ENCODE measurements around the gene CCDC87. TPM values are rescaled to one million over a fixed set of nuclear protein-coding genes. Genes with fewer than 3 reads are reported as not detected.

The CCDC87 gene
- total and polyA plus RNA-seq, 2 of the 8 experiments (the other 6 are each of a cell fraction or from before 2014, with no cell fraction given) = 0.32 to 0.99 TPM

DNA sequence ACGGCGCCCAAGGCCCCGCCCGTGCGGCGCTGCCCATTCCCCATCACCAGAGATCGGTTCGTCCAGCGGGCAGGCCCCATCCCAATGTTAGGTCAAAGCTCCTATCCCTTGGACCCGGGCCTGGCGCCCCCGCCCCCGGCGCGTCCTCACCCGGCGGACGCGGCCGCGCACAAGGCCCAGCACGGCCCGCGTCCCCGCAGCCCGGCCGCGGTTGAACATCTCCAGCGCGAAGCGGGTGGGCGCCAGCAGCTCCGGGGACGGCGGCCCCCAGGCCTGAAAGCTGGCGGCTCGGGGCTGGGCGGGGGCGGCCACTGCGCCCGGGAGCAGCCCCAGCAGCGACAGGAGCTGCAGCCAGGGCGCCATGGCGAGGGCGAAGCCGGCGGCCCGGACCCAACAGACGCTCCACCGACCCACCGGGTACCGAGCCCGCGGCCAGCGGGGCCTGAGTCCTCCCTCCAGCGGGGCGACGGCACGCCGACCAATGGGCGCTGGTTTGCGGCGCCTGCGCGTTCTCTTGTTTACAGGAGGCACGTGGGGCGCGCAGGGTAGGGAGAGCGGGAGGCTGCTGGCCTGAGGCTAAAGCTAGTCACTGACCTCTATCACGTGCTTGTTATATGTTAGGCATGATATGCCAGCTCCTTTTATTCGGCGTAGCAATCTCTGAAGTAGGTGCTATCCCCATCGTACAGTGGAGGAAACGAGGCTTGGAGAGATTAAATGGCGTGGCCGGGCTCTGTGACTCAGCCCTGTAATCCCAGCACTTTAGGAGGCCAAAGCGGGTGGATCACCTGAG, 24.5 kb downstream of the CCDC87 start, which contains the start of gene CTSF (continued):
- TF ChIP-seq, protein P1, sequence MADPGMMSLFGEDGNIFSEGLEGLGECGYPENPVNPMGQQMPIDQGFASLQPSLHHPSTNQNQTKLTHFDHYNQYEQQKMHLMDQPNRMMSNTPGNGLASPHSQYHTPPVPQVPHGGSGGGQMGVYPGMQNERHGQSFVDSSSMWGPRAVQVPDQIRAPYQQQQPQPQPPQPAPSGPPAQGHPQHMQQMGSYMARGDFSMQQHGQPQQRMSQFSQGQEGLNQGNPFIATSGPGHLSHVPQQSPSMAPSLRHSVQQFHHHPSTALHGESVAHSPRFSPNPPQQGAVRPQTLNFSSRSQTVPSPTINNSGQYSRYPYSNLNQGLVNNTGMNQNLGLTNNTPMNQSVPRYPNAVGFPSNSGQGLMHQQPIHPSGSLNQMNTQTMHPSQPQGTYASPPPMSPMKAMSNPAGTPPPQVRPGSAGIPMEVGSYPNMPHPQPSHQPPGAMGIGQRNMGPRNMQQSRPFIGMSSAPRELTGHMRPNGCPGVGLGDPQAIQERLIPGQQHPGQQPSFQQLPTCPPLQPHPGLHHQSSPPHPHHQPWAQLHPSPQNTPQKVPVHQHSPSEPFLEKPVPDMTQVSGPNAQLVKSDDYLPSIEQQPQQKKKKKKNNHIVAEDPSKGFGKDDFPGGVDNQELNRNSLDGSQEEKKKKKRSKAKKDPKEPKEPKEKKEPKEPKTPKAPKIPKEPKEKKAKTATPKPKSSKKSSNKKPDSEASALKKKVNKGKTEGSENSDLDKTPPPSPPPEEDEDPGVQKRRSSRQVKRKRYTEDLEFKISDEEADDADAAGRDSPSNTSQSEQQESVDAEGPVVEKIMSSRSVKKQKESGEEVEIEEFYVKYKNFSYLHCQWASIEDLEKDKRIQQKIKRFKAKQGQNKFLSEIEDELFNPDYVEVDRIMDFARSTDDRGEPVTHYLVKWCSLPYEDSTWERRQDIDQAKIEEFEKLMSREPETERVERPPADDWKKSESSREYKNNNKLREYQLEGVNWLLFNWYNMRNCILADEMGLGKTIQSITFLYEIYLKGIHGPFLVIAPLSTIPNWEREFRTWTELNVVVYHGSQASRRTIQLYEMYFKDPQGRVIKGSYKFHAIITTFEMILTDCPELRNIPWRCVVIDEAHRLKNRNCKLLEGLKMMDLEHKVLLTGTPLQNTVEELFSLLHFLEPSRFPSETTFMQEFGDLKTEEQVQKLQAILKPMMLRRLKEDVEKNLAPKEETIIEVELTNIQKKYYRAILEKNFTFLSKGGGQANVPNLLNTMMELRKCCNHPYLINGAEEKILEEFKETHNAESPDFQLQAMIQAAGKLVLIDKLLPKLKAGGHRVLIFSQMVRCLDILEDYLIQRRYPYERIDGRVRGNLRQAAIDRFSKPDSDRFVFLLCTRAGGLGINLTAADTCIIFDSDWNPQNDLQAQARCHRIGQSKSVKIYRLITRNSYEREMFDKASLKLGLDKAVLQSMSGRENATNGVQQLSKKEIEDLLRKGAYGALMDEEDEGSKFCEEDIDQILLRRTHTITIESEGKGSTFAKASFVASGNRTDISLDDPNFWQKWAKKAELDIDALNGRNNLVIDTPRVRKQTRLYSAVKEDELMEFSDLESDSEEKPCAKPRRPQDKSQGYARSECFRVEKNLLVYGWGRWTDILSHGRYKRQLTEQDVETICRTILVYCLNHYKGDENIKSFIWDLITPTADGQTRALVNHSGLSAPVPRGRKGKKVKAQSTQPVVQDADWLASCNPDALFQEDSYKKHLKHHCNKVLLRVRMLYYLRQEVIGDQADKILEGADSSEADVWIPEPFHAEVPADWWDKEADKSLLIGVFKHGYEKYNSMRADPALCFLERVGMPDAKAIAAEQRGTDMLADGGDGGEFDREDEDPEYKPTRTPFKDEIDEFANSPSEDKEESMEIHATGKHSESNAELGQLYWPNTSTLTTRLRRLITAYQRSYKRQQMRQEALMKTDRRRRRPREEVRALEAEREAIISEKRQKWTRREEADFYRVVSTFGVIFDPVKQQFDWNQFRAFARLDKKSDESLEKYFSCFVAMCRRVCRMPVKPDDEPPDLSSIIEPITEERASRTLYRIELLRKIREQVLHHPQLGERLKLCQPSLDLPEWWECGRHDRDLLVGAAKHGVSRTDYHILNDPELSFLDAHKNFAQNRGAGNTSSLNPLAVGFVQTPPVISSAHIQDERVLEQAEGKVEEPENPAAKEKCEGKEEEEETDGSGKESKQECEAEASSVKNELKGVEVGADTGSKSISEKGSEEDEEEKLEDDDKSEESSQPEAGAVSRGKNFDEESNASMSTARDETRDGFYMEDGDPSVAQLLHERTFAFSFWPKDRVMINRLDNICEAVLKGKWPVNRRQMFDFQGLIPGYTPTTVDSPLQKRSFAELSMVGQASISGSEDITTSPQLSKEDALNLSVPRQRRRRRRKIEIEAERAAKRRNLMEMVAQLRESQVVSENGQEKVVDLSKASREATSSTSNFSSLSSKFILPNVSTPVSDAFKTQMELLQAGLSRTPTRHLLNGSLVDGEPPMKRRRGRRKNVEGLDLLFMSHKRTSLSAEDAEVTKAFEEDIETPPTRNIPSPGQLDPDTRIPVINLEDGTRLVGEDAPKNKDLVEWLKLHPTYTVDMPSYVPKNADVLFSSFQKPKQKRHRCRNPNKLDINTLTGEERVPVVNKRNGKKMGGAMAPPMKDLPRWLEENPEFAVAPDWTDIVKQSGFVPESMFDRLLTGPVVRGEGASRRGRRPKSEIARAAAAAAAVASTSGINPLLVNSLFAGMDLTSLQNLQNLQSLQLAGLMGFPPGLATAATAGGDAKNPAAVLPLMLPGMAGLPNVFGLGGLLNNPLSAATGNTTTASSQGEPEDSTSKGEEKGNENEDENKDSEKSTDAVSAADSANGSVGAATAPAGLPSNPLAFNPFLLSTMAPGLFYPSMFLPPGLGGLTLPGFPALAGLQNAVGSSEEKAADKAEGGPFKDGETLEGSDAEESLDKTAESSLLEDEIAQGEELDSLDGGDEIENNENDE (IDR thresholded peaks at IDR 0.05; ENCODE audit: insufficient replicate concordance, low read length) = no peak
- TF ChIP-seq TAF7 (optimal IDR thresholded peaks at IDR 0.05; ENCODE audit: borderline replicate concordance, low read depth, low read length) (no peak), CBX5 (IDR thresholded peaks at IDR 0.05; ENCODE audit: low read depth, low read length) (no peak), SP2 (IDR thresholded peaks at IDR 0.05; ENCODE audit: low read length) (no peak), MAFK (IDR thresholded peaks at IDR 0.05; ENCODE audit: low read depth, low read length) (no peak), EP300 (IDR thresholded peaks at IDR 0.05; ENCODE audit: borderline replicate concordance in 1 of 2, low read depth in 2 of 2, low read length in 2 of 2) (no peak), TCF12 (IDR thresholded peaks at IDR 0.05; ENCODE audit: low read depth, low read length) (no peak)
- TF ChIP-seq, protein P2, sequence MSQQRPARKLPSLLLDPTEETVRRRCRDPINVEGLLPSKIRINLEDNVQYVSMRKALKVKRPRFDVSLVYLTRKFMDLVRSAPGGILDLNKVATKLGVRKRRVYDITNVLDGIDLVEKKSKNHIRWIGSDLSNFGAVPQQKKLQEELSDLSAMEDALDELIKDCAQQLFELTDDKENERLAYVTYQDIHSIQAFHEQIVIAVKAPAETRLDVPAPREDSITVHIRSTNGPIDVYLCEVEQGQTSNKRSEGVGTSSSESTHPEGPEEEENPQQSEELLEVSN (IDR thresholded peaks at IDR 0.05) = peak; percentile 37; the same call in 1 of the 2 replicates
- TF ChIP-seq, protein P3, sequence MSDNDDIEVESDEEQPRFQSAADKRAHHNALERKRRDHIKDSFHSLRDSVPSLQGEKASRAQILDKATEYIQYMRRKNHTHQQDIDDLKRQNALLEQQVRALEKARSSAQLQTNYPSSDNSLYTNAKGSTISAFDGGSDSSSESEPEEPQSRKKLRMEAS (IDR thresholded peaks at IDR 0.05) = peak; percentile 36; the same call in 1 of the 2 replicates
